Endothelial cell of umbilical vein (primary cell): ENCODE data around the gene CRYBG2. TPM values are rescaled to one million over a fixed set of nuclear protein-coding genes. Genes with fewer than 3 reads are reported as not detected.

Experiments
- BruUV-seq: library from RNA; stranded (reverse); fragments of 400-500 nt; replicated peaks from 2 replicates; lab custom pipeline; 2021; lab: Mats Ljungman, UMichigan
- CTCF ChIA-PET: fragments of 300-600, 350-600 bp; sonication (Branson Sonifier 250); formaldehyde crosslinking; loops from one replicate; lab custom pipeline; 2021; ENCODE audit warnings: antibody characterized with exemption, inconsistent platforms; lab: Charles Lee
- POLR2A ChIA-PET: fragments of 300-600, 350-600 bp; sonication (Branson Sonifier 250); formaldehyde crosslinking; loops from one replicate; lab custom pipeline; 2021; ENCODE audit warnings: antibody characterized with exemption, inconsistent platforms; lab: Charles Lee
- DNase-seq: peaks from one replicate; pipeline ENCODE4 v3.0.0-alpha.2; 2011; ENCODE audit warnings: low read depth, low spot score
- FAIRE-seq: peaks from 2 replicates; lab custom pipeline; 2011; peaks lifted over from hg19 to GRCh38; lab: Jason Lieb, UNC
- H2AFZ ChIP-seq: 2 replicates; pipeline ENCODE4 v1.6.0; 2012; ENCODE audit warnings: low read depth, low read length, control low read depth, inconsistent platforms
- H3K27ac ChIP-seq: 2 replicates; pipeline ENCODE4 v1.5.1; 2011; ENCODE audit warnings: low read depth, mild to moderate bottlenecking, control low read depth, low read length, moderate library complexity; ENCODE audit not compliant: insufficient read depth
- H3K27me3 ChIP-seq, 2 experiments: 2 replicates each; pipeline versions ENCODE4 v1.6.0 to v1.6.1; 2011; ENCODE audit warnings: low read length in 2 of 2, mixed read lengths in 1 of 2; ENCODE audit not compliant: control insufficient read depth in 2 of 2, insufficient read depth in 2 of 2
- H3K36me3 ChIP-seq, 2 experiments: 2 replicates in 1 of 2; 3 replicates in 1 of 2; pipeline ENCODE4 v1.5.1; 2011; ENCODE audit warnings: low read length in 2 of 2, mild to moderate bottlenecking in 1 of 2, moderate library complexity in 1 of 2; ENCODE audit not compliant: control insufficient read depth in 2 of 2, insufficient read depth in 2 of 2; ENCODE audit errors: extremely low read depth in 1 of 2
- H3K4me1 ChIP-seq: 3 replicates; pipeline ENCODE4 v1.5.1; 2011; ENCODE audit warnings: mild to moderate bottlenecking, low read length; ENCODE audit not compliant: control insufficient read depth, insufficient read depth; ENCODE audit errors: extremely low read depth
- H3K4me2 ChIP-seq: 2 replicates; pipeline ENCODE4 v1.6.1; 2011; ENCODE audit warnings: low read length, control low read depth, mixed read lengths; ENCODE audit not compliant: insufficient read depth
- H3K4me3 ChIP-seq, 3 experiments: fragments of 200-600 bp in 1 of 3; sonication (generic), shearing (Covaris generic) in 1 of 3; replicated peaks in 1 of 3; 2 replicates each; pipeline ENCODE4 v1.5.1; 2011 to 2016; ENCODE audit warnings: control low read depth in 3 of 3, low read length in 3 of 3, mild to moderate bottlenecking in 2 of 3, inconsistent platforms in 1 of 3, low read depth in 1 of 3, moderate library complexity in 1 of 3; ENCODE audit not compliant: insufficient read depth in 1 of 3
- H3K79me2 ChIP-seq: 2 replicates; pipeline ENCODE4 v1.6.0; 2012; ENCODE audit warnings: low read length, inconsistent platforms; ENCODE audit not compliant: control insufficient read depth, insufficient read depth
- H3K9ac ChIP-seq: replicated peaks from 2 replicates; pipeline ENCODE3; 2011; ENCODE audit warnings: low read length, control low read depth; ENCODE audit not compliant: insufficient read depth; ENCODE audit errors: extremely low read depth
- H3K9me1 ChIP-seq: replicated peaks from 3 replicates; pipeline ENCODE4 v1.6.0; 2011; ENCODE audit warnings: mild to moderate bottlenecking, low read length; ENCODE audit not compliant: control insufficient read depth, insufficient read depth; ENCODE audit errors: extremely low read depth
- H3K9me3 ChIP-seq: replicated peaks from 2 replicates; pipeline ENCODE4 v1.5.1; 2012; ENCODE audit warnings: low read length, inconsistent platforms; ENCODE audit not compliant: control insufficient read depth, insufficient read depth
- H4K20me1 ChIP-seq: replicated peaks from 2 replicates; pipeline ENCODE3; 2011; ENCODE audit warnings: mild to moderate bottlenecking, low read length; ENCODE audit not compliant: control insufficient read depth, insufficient read depth; ENCODE audit errors: extremely low read depth
- EZH2 ChIP-seq: IDR thresholded peaks from 2 replicates; pipeline ENCODE4 v1.6.1; 2012; ENCODE audit warnings: borderline replicate concordance, low read depth, mild to moderate bottlenecking, moderate library complexity, low read length, inconsistent platforms; ENCODE audit not compliant: severe bottlenecking
- FOS ChIP-seq: IDR thresholded peaks from 2 replicates; pipeline ENCODE4 v1.6.1; 2011; ENCODE audit warnings: mild to moderate bottlenecking, low read length, moderate library complexity, borderline replicate concordance; ENCODE audit not compliant: insufficient read depth
- GATA2 ChIP-seq: IDR thresholded peaks from 2 replicates; pipeline ENCODE4 v1.7.0; 2011; ENCODE audit warnings: low read depth, mild to moderate bottlenecking, moderate library complexity, mixed read lengths, low read length; ENCODE audit not compliant: insufficient read length, insufficient read depth
- JUN ChIP-seq: IDR thresholded peaks from 2 replicates; pipeline ENCODE4 v1.6.1; 2011; ENCODE audit warnings: borderline replicate concordance, low read depth; ENCODE audit not compliant: insufficient read length, insufficient read depth
- MAX ChIP-seq: IDR thresholded peaks from 2 replicates; pipeline ENCODE4 v1.6.1; 2011; ENCODE audit not compliant: insufficient read depth, insufficient read length
- MYC ChIP-seq: IDR thresholded peaks from one replicate; pipeline ENCODE4 v1.6.1; 2011; ENCODE audit warnings: mild to moderate bottlenecking, low read depth, low read length
- POLR2A ChIP-seq: IDR thresholded peaks from 2 replicates; pipeline ENCODE4 v1.6.1; 2012; ENCODE audit warnings: low read depth, mild to moderate bottlenecking, control low read depth, low read length
- POLR2AphosphoS5 ChIP-seq: IDR thresholded peaks from 2 replicates; pipeline ENCODE4 v1.6.1; 2012; ENCODE audit warnings: low read depth, mild to moderate bottlenecking, control low read depth, low read length, moderate library complexity; ENCODE audit not compliant: insufficient read depth
- dilution Hi-C: fragments of 300-500 bp; cut with MboI; formaldehyde crosslinking; loops from one replicate; pipeline ENCODE4 v1.15.0; 2019; ENCODE audit warnings: low sequenced_read_pairs; ENCODE audit not compliant: extremely low pct_ligation_motif_present
- intact Hi-C: fragments of 100-400 bp; cut with micrococcal nuclease; formaldehyde crosslinking; loops from one replicate; pipeline ENCODE4 v1.10.0; 2022
- polyA plus RNA-seq, 4 experiments: library from polyadenylated mRNA; depleted of rRNA in 3 of 4; stranded (reverse) in 3 of 4; unstranded in 1 of 4; fragments of >200 nt; gene quantifications; 2 replicates each; pipeline versions ENCODE4 v1.2.1 to v1.2.3, GENCODE V29; 2011 to 2012; ENCODE audit warnings: missing spikeins in 1 of 4
- total RNA-seq: library from RNA; stranded (reverse); gene quantifications from 2 replicates; pipeline ENCODE4 v1.2.3, GENCODE V29; 2021
- TF ChIP-seq, protein P1 (sequence below), 2 donors: IDR thresholded peaks; 1 replicate in 1 of 2; 2 replicates in 1 of 2; pipeline ENCODE4 v1.5.1; 2011; ENCODE audit warnings: low read length in 2 of 2, mild to moderate bottlenecking in 2 of 2, moderate library complexity in 2 of 2, control low read depth in 1 of 2, inconsistent platforms in 1 of 2, low read depth in 1 of 2; ENCODE audit not compliant: insufficient read depth in 1 of 2; ENCODE audit errors: extremely low read depth in 1 of 2

Gene CRYBG2
- total and polyA plus RNA-seq, 2 donors (not counting 3 experiments of a cell fraction or from before 2014, with no cell fraction given), result not detected

DNA sequence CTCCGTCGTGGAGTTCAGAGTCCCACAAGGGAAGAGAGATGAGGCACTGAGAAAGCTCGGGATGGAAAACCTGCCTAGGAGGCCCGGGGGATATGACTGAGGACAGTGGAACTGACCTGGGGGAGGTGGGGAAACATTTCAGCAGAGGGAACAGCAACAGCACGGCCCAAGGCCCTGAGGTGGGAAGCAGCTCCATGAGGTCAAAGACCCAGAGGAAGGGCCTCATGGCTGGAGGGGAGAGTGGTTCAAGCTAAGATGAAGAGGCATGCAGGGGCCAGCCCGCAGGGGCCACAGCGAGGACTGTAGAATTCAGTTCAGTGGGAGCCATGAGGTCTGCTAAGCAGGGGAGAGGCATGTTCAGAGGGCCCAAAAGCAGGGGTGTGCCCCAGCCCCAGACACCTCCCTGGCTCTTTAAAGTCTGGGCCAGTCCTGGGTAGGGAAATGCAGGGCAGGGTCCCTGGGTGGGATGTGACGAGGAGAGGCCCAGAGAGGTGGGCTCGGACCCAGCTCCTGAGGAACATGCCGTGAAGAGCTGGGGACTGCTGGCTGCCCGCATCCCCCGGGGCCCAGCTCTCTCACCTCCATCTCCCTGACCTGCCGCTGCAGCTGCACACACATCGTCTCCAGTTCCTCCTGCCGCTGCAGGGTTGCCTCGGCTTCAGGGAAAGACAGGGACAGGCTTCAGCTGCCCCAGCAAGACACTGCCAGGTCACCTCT, 57.4 kb downstream of the CRYBG2 start:
- no peaks in the 10 kb centered on the region for H3K9me1 ChIP-seq
- POLR2A ChIA-PET, result no interaction called here
- H3K36me3 ChIP-seq, result no peaks in the 10 kb centered on the region
- TF ChIP-seq, protein P1, sequence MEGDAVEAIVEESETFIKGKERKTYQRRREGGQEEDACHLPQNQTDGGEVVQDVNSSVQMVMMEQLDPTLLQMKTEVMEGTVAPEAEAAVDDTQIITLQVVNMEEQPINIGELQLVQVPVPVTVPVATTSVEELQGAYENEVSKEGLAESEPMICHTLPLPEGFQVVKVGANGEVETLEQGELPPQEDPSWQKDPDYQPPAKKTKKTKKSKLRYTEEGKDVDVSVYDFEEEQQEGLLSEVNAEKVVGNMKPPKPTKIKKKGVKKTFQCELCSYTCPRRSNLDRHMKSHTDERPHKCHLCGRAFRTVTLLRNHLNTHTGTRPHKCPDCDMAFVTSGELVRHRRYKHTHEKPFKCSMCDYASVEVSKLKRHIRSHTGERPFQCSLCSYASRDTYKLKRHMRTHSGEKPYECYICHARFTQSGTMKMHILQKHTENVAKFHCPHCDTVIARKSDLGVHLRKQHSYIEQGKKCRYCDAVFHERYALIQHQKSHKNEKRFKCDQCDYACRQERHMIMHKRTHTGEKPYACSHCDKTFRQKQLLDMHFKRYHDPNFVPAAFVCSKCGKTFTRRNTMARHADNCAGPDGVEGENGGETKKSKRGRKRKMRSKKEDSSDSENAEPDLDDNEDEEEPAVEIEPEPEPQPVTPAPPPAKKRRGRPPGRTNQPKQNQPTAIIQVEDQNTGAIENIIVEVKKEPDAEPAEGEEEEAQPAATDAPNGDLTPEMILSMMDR (IDR thresholded peaks at IDR 0.05; ENCODE audit: extremely low read depth in 1 of 2, insufficient read depth in 1 of 2, low read depth in 1 of 2, low read length in 2 of 2), result no peak
- no peak for TF ChIP-seq MYC
- no peak for TF ChIP-seq FOS
- no peak for TF ChIP-seq POLR2A
- TF ChIP-seq POLR2AphosphoS5, result no peak
- no peak for TF ChIP-seq GATA2
- no peak for TF ChIP-seq EZH2
- no peak for TF ChIP-seq JUN
- TF ChIP-seq MAX, result no peak
- no peaks in the 10 kb centered on the region for H3K79me2 ChIP-seq
- no peak overlapping the region for H2AFZ ChIP-seq
- H3K9me3 ChIP-seq, result no peaks in the 10 kb centered on the region
- peaks cover 4% of the 10 kb centered on the region for H3K4me1 ChIP-seq
- DNase-seq, result no peak
- FAIRE-seq, result no peak
- dilution Hi-C loops, result no loop called here
- CTCF ChIA-PET, result interaction anchor here (1.1 kb wide), 1 partner anchor 68 kb away, joined by 3 read pairs; no protein-coding TSS in a partner anchor
- H3K27me3 ChIP-seq, result no peaks in the 10 kb centered on the region
- no TSS peak for BruUV-seq
- H3K4me2 ChIP-seq, result no peak overlapping the region
- H3K4me3 ChIP-seq, result no peak overlapping the region
- H3K9ac ChIP-seq, result no peak overlapping the region
- H4K20me1 ChIP-seq, result no peaks in the 10 kb centered on the region
- intact Hi-C loops, result no loop called here
- no peak overlapping the region for H3K27ac ChIP-seq
